ENCODE data around the gene CNTN1. TPM values are rescaled to one million over a fixed set of nuclear protein-coding genes. Genes with fewer than 3 reads are reported as not detected.

CNTN1 gene
- total and polyA plus RNA-seq, 10 of the 15 experiments (the other 5 are each of a cell fraction or from before 2014, with no cell fraction given) = 0.06 to 0.14 TPM; not detected in 8

GRCh38 chr12:40726366-40726765, 34.1 kb downstream of the CNTN1 start (continued):
- no peak for TF ChIP-seq CUX1 (IDR thresholded peaks at IDR 0.05; ENCODE audit: insufficient replicate concordance, low read depth, low read length)

- in situ Hi-C loops (cut with MboI) = no loop called here
- ChIA-PET SMC1A (ENCODE audit: uncharacterized antibody, unreplicated experiment) (no interaction called here), POLR2A (no interaction called here), RAD21 (ENCODE audit: unreplicated experiment) (no interaction called here), CTCF (no interaction called here)
- H3K4me1 ChIP-seq (ENCODE audit: control insufficient read depth, insufficient read depth, low read length) = no peaks in the 10 kb centered on the region
- BruUV-seq (replicated peaks) = no TSS peak
- no peak overlapping the region for H3K4me3 ChIP-seq
- FAIRE-seq = no peak
- intact Hi-C loops (cut with micrococcal nuclease; ENCODE audit: unreplicated experiment) = no loop called here
- H3K36me3 ChIP-seq (ENCODE audit: control insufficient read depth in 2 of 2, insufficient read depth in 2 of 2, low read length in 1 of 2) = no peaks in the 10 kb centered on the region
- no peaks in the 10 kb centered on the region for H3K9me3 ChIP-seq (replicated peaks; ENCODE audit: control insufficient read depth, insufficient read depth, low read length)
- no peak overlapping the region for H3K4me2 ChIP-seq (ENCODE audit: control insufficient read depth, insufficient read depth)
- H3K79me2 ChIP-seq (ENCODE audit: control insufficient read depth, insufficient read depth, low read length) = no peaks in the 10 kb centered on the region
- H3K27me3 ChIP-seq (replicated peaks in 1 of 2; ENCODE audit: control insufficient read depth in 2 of 2, insufficient read depth in 2 of 2, low read length in 1 of 2) = no peaks in the 10 kb centered on the region
- no peaks in the 10 kb centered on the region for H4K20me1 ChIP-seq (ENCODE audit: control insufficient read depth, insufficient read depth)
- DNase-seq (ENCODE audit: low read depth, low spot score) = no peak
- TF ChIP-seq CHD2 (IDR thresholded peaks at IDR 0.05; ENCODE audit: borderline replicate concordance, low read depth, low read length) (no peak), ASH2L (IDR thresholded peaks at IDR 0.05; ENCODE audit: borderline replicate concordance, low read depth) (no peak)
- 58% methylated on average over 4 of the region's 4 CpGs for WGBS (ENCODE audit: insufficient coverage, insufficient replicate concordance, low lambda C conversion rate, missing lambda C conversion rate)
- H3K9ac ChIP-seq (ENCODE audit: control insufficient read depth, insufficient read depth, low read length) = no peak overlapping the region
- ATAC-seq = no peak
- H2AFZ ChIP-seq (ENCODE audit: control insufficient read depth, low read depth, low read length) = no peak overlapping the region
- H3K27ac ChIP-seq (ENCODE audit: control insufficient read depth, insufficient read depth) = no peak overlapping the region
Measured at GRCh38 chr12:40727774-40728483, 35.7 kb downstream of the CNTN1 start.
